HepG2 (cell line): ENCODE results near the gene NOTUM. TPM values are rescaled to one million over a fixed set of nuclear protein-coding genes. Genes with fewer than 3 reads are reported as not detected.

Experiments used
- CREB3 ChIP-seq: sonication (generic); formaldehyde crosslinking; IDR thresholded peaks from 2 replicates; pipeline ENCODE4 v1.5.0; 2020; ENCODE audit warnings: missing genetic modification reagents
- CSRNP2 ChIP-seq: sonication (generic); formaldehyde crosslinking; conservative IDR thresholded peaks from 2 replicates; pipeline ENCODE4 v1.8.0; 2022; ENCODE audit warnings: low read depth, missing genetic modification reagents
- ETV6 ChIP-seq: sonication (generic); formaldehyde crosslinking; conservative IDR thresholded peaks from 2 replicates; pipeline ENCODE4 v1.4.0; 2020; ENCODE audit warnings: missing genetic modification reagents
- GATAD2A ChIP-seq: IDR thresholded peaks from 2 replicates; pipeline ENCODE4 v1.6.1; 2016
- MZF1 ChIP-seq: sonication (generic); formaldehyde crosslinking; IDR thresholded peaks from 2 replicates; pipeline ENCODE4 v1.8.1; 2023; ENCODE audit warnings: mild to moderate bottlenecking, missing genetic modification reagents, borderline replicate concordance
- NFIC ChIP-seq: IDR thresholded peaks from 2 replicates; pipeline ENCODE4 v1.6.1; 2012; ENCODE audit warnings: mild to moderate bottlenecking, low read length, inconsistent platforms
- NFKB2 ChIP-seq: sonication (generic); formaldehyde crosslinking; IDR thresholded peaks from 2 replicates; pipeline ENCODE4 v1.4.0; 2020; ENCODE audit warnings: missing genetic modification reagents, borderline replicate concordance
- ONECUT2 ChIP-seq: sonication (generic); formaldehyde crosslinking; IDR thresholded peaks from 2 replicates; pipeline ENCODE4 v1.4.0; 2020; ENCODE audit warnings: missing genetic modification reagents
- POLR2AphosphoS5 ChIP-seq: IDR thresholded peaks from 2 replicates; pipeline ENCODE4 v1.6.1; 2012; ENCODE audit warnings: low read depth, low read length
- SETDB1 ChIP-seq: sonication (generic); formaldehyde crosslinking; IDR thresholded peaks from 2 replicates; pipeline ENCODE4 v1.5.1; 2020; ENCODE audit warnings: missing genetic modification reagents, mild to moderate bottlenecking, borderline replicate concordance
- SMAD3 ChIP-seq: sonication (generic); formaldehyde crosslinking; IDR thresholded peaks from 2 replicates; pipeline ENCODE4 v1.4.0; 2020; ENCODE audit warnings: missing genetic modification reagents
- SRSF9 ChIP-seq: fragments of 200-400 bp; formaldehyde crosslinking; IDR thresholded peaks from 2 replicates; pipeline ENCODE4 v1.6.1; 2018; ENCODE audit warnings: borderline replicate concordance, mild to moderate bottlenecking, low read depth, low read length; ENCODE audit not compliant: insufficient read depth, poor library complexity, severe bottlenecking
- TAF1 ChIP-seq: sonication (generic); formaldehyde crosslinking; IDR thresholded peaks from 2 replicates; pipeline ENCODE4 v1.4.0; 2020; ENCODE audit warnings: missing genetic modification reagents
- ZBTB7A ChIP-seq: sonication (generic); formaldehyde crosslinking; IDR thresholded peaks from 2 replicates; pipeline ENCODE4 v1.8.0; 2022; ENCODE audit warnings: mild to moderate bottlenecking, missing genetic modification reagents
- ZNF101 ChIP-seq: sonication (generic); formaldehyde crosslinking; IDR thresholded peaks from 2 replicates; pipeline ENCODE4 v1.4.0; 2020; ENCODE audit warnings: mild to moderate bottlenecking, low read depth, missing genetic modification reagents, borderline replicate concordance
- ZNF33A ChIP-seq: sonication (generic); formaldehyde crosslinking; IDR thresholded peaks from 2 replicates; pipeline ENCODE4 v1.5.1; 2020; ENCODE audit warnings: missing genetic modification reagents, mild to moderate bottlenecking, moderate library complexity, borderline replicate concordance
- ZNF350 ChIP-seq: sonication (generic); formaldehyde crosslinking; IDR thresholded peaks from 2 replicates; pipeline ENCODE4 v1.4.0; 2020; ENCODE audit warnings: mild to moderate bottlenecking, low read depth, missing genetic modification reagents, borderline replicate concordance
- ZNF614 ChIP-seq: IDR thresholded peaks from 2 replicates; pipeline ENCODE4 v1.6.1; 2018; ENCODE audit warnings: missing biosample characterization, missing genetic modification reagents, inconsistent platforms, borderline replicate concordance
- ZNF737 ChIP-seq: sonication (generic); formaldehyde crosslinking; IDR thresholded peaks from 2 replicates; pipeline ENCODE4 v1.5.0; 2020; ENCODE audit warnings: missing genetic modification reagents, mild to moderate bottlenecking, borderline replicate concordance
- ZNF740 ChIP-seq: sonication (generic); formaldehyde crosslinking; IDR thresholded peaks from 2 replicates; pipeline ENCODE4 v1.4.0; 2020; ENCODE audit warnings: missing genetic modification reagents
- ZNF83 ChIP-seq: sonication (generic); formaldehyde crosslinking; IDR thresholded peaks from 2 replicates; pipeline ENCODE4 v1.4.0; 2020; ENCODE audit warnings: missing genetic modification reagents, mild to moderate bottlenecking, borderline replicate concordance
- polyA plus RNA-seq, 8 experiments: library from polyadenylated mRNA; depleted of rRNA in 3 of 8; stranded (reverse) in 7 of 8; unstranded in 1 of 8; fragments of >200 nt; fragmentation: Illumina TruSeq in 4 of 8; extraction: Trizol in 4 of 8; gene quantifications; 2 replicates each; pipeline versions ENCODE4 v1.2.1 to v1.2.3, GENCODE V29; 2011 to 2016; ENCODE audit warnings: low read depth in 4 of 8, missing spikeins in 1 of 8, mixed read lengths in 1 of 8; ENCODE audit not compliant: insufficient read depth in 1 of 8
- total RNA-seq, 5 experiments: library from RNA; depleted of rRNA; stranded (reverse); fragments of >200 nt; fragmentation: Illumina TruSeq; extraction: Trizol; gene quantifications; 2 replicates each; pipeline ENCODE4 v1.2.3, GENCODE V29; 2016; ENCODE audit warnings: low read depth in 1 of 5
- TF ChIP-seq, protein P1 (sequence below): sonication (generic); formaldehyde crosslinking; IDR thresholded peaks from 2 replicates; pipeline ENCODE4 v1.5.1; 2020; ENCODE audit warnings: missing genetic modification reagents, mild to moderate bottlenecking, borderline replicate concordance
- TF ChIP-seq, protein P2 (sequence below): fragments of 450-650 bp; IDR thresholded peaks from 2 replicates; pipeline ENCODE4 v1.6.1; 2016
- TF ChIP-seq, protein P3 (sequence below): sonication (generic); formaldehyde crosslinking; IDR thresholded peaks from 2 replicates; pipeline ENCODE4 v1.5.1; 2020; ENCODE audit warnings: missing genetic modification reagents, mild to moderate bottlenecking, borderline replicate concordance

The NOTUM gene
- total and polyA plus RNA-seq, 2 of the 13 experiments (the other 11 are each of a cell fraction or from before 2014, with no cell fraction given): 150 to 160 TPM

- TF ChIP-seq ZNF350 (CRISPR knock-in tag): no peak; the same call in 1 of the 2 replicates
- TF ChIP-seq ZNF33A (CRISPR knock-in tag): no peak
- no peak for TF ChIP-seq SRSF9
- peak; percentile 9; the same call in 1 of the 2 replicates for TF ChIP-seq ONECUT2
- TF ChIP-seq, protein P1, sequence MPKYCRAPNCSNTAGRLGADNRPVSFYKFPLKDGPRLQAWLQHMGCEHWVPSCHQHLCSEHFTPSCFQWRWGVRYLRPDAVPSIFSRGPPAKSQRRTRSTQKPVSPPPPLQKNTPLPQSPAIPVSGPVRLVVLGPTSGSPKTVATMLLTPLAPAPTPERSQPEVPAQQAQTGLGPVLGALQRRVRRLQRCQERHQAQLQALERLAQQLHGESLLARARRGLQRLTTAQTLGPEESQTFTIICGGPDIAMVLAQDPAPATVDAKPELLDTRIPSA (CRISPR knock-in tag): peak; percentile 89; the same call in 1 of the 2 replicates
- TF ChIP-seq ZNF737 (CRISPR knock-in tag): no peak
- peak; percentile 55 for TF ChIP-seq POLR2AphosphoS5
- no peak for TF ChIP-seq GATAD2A (CRISPR knock-in tag)
- TF ChIP-seq ZNF614: no peak
- TF ChIP-seq SETDB1 (CRISPR knock-in tag): no peak
- TF ChIP-seq ZNF101 (CRISPR knock-in tag): no peak
- no peak for TF ChIP-seq ETV6 (CRISPR knock-in tag)
- no peak for TF ChIP-seq ZBTB7A (CRISPR knock-in tag)
- TF ChIP-seq, protein P2, sequence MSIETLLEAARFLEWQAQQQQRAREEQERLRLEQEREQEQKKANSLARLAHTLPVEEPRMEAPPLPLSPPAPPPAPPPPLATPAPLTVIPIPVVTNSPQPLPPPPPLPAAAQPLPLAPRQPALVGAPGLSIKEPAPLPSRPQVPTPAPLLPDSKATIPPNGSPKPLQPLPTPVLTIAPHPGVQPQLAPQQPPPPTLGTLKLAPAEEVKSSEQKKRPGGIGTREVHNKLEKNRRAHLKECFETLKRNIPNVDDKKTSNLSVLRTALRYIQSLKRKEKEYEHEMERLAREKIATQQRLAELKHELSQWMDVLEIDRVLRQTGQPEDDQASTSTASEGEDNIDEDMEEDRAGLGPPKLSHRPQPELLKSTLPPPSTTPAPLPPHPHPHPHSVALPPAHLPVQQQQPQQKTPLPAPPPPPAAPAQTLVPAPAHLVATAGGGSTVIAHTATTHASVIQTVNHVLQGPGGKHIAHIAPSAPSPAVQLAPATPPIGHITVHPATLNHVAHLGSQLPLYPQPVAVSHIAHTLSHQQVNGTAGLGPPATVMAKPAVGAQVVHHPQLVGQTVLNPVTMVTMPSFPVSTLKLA: no peak
- no peak; the same call in 1 of the 2 replicates for TF ChIP-seq SMAD3
- no peak for TF ChIP-seq TAF1 (CRISPR knock-in tag)
- TF ChIP-seq MZF1 (CRISPR knock-in tag): no peak
- TF ChIP-seq, protein P3, sequence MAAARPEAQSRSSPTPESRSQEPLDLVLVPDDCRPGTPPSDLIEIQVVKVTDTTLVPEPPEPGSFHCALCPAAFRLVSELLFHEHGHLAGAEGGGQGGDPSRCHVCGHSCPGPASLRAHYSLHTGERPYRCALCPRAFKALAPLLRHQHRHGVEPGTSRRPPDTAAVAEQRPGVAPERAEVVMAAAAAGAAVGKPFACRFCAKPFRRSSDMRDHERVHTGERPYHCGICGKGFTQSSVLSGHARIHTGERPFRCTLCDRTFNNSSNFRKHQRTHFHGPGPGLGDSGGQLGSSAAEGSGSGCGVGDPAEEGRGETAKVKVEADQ (CRISPR knock-in tag): peak; percentile 51; the same call in 1 of the 2 replicates
- no peak for TF ChIP-seq NFIC
- no peak for TF ChIP-seq CSRNP2 (CRISPR knock-in tag)
- no peak; the same call in 1 of the 2 replicates for TF ChIP-seq ZNF83 (CRISPR knock-in tag)
- no peak for TF ChIP-seq NFKB2 (CRISPR knock-in tag)
- no peak for TF ChIP-seq CREB3 (CRISPR knock-in tag)
- no peak for TF ChIP-seq ZNF740 (CRISPR knock-in tag)
Measured at GRCh38 chr17:81902653-81903414, 58.2 kb downstream of the NOTUM start (continued).
